GM10248 (cell line): ENCODE measurements around the gene MAN1C1.

Experiments
- CTCF ChIA-PET: fragments of 300-600 bp; sonication (Branson Sonifier 250); formaldehyde crosslinking; extraction: SDS; loops from one replicate; lab custom pipeline; 2021; ENCODE audit warnings: antibody characterized with exemption; lab: Yijun Ruan, JAX
- POLR2A ChIA-PET: fragments of 350-650 bp; sonication (Branson Sonifier 250); formaldehyde crosslinking; extraction: SDS; loops from one replicate; lab custom pipeline; 2020; ENCODE audit warnings: antibody characterized with exemption; lab: Yijun Ruan, JAX
- DNase-seq: peaks from one replicate; pipeline ENCODE4 v3.0.0; 2012; ENCODE audit errors: extremely low spot score
- CTCF ChIP-seq: IDR thresholded peaks from 2 replicates; pipeline ENCODE4 v1.5.1; 2012; ENCODE audit warnings: mild to moderate bottlenecking, low read depth; ENCODE audit errors: extremely low read depth, missing control alignments, control extremely low read depth

Gene MAN1C1

GRCh38 chr1:25796811-25797458 lies 180.3 kb downstream of the MAN1C1 start:
- ChIA-PET POLR2A (no interaction called here), CTCF (interaction anchor here (0.8 to 6.8 kb wide), 8 partner anchors 9 to 277 kb away, joined by 3 to 65 read pairs (median 5); no protein-coding TSS in a partner anchor)
- TF ChIP-seq CTCF = peak; percentile 87
- DNase-seq = peak; percentile 71

GRCh38 chr1:25797939-25798338 lies 181.3 kb downstream of the MAN1C1 start:
- no peak for DNase-seq
- POLR2A ChIA-PET = no interaction called here
- peak; percentile 56 for TF ChIP-seq CTCF
- CTCF ChIA-PET = interaction anchor here (0.7 to 6.8 kb wide), 10 partner anchors 9 to 278 kb away, joined by 3 to 65 read pairs (median 4); no protein-coding TSS in a partner anchor

GRCh38 chr1:25798666-25799351 lies 182.2 kb downstream of the MAN1C1 start:
- POLR2A ChIA-PET = no interaction called here
- no peak for DNase-seq
- TF ChIP-seq CTCF = no peak
- CTCF ChIA-PET = interaction anchor here (0.7 to 6.8 kb wide), 7 partner anchors 8 to 279 kb away, joined by 3 to 65 read pairs (median 4); no protein-coding TSS in a partner anchor

GRCh38 chr1:25799352-25799934 lies 182.9 kb downstream of the MAN1C1 start:
- no peak for DNase-seq
- CTCF ChIA-PET = interaction anchor here (6.8 kb wide), 1 partner anchor 12 kb away, joined by 65 read pairs; no protein-coding TSS in a partner anchor
- POLR2A ChIA-PET = no interaction called here
- TF ChIP-seq CTCF = no peak

GRCh38 chr1:25799935-25800702 lies 183.5 kb downstream of the MAN1C1 start, which contains the start of gene SELENON:
SELENON (plus strand) TSS chr1:25800193; CDS start chr1:25800231, 38 bp downstream.
- POLR2A ChIA-PET = no interaction called here
- TF ChIP-seq CTCF = no peak
- CTCF ChIA-PET = interaction anchor here (1.1 to 6.8 kb wide), 2 partner anchors 12 to 19 kb away, joined by 5 to 65 read pairs; partner anchors contain the start of gene MTFR1L
- peak; percentile 60 for DNase-seq
